Endothelial cell of umbilical vein (primary cell): Measurements from ENCODE around the gene TXK. TPM values are rescaled to one million over a fixed set of nuclear protein-coding genes. Genes with fewer than 3 reads are reported as not detected.

Source experiments
- BruUV-seq: library from RNA; stranded (reverse); fragments of 400-500 nt; replicated peaks from 2 replicates; lab custom pipeline; 2021; lab: Mats Ljungman, UMichigan
- CTCF ChIA-PET: fragments of 300-600, 350-600 bp; sonication (Branson Sonifier 250); formaldehyde crosslinking; loops from one replicate; lab custom pipeline; 2021; ENCODE audit warnings: antibody characterized with exemption, inconsistent platforms; lab: Charles Lee
- POLR2A ChIA-PET: fragments of 300-600, 350-600 bp; sonication (Branson Sonifier 250); formaldehyde crosslinking; loops from one replicate; lab custom pipeline; 2021; ENCODE audit warnings: antibody characterized with exemption, inconsistent platforms; lab: Charles Lee
- DNase-seq: peaks from one replicate; pipeline ENCODE4 v3.0.0-alpha.2; 2011; ENCODE audit warnings: low read depth, low spot score
- FAIRE-seq: peaks from 2 replicates; lab custom pipeline; 2011; peaks lifted over from hg19 to GRCh38; lab: Jason Lieb, UNC
- H2AFZ ChIP-seq: 2 replicates; pipeline ENCODE4 v1.6.0; 2012; ENCODE audit warnings: low read depth, low read length, control low read depth, inconsistent platforms
- H3K27ac ChIP-seq: 2 replicates; pipeline ENCODE4 v1.5.1; 2011; ENCODE audit warnings: low read depth, mild to moderate bottlenecking, control low read depth, low read length, moderate library complexity; ENCODE audit not compliant: insufficient read depth
- H3K27me3 ChIP-seq, 2 experiments: 2 replicates each; pipeline versions ENCODE4 v1.6.0 to v1.6.1; 2011; ENCODE audit warnings: low read length in 2 of 2, mixed read lengths in 1 of 2; ENCODE audit not compliant: control insufficient read depth in 2 of 2, insufficient read depth in 2 of 2
- H3K36me3 ChIP-seq, 2 experiments: 2 replicates in 1 of 2; 3 replicates in 1 of 2; pipeline ENCODE4 v1.5.1; 2011; ENCODE audit warnings: low read length in 2 of 2, mild to moderate bottlenecking in 1 of 2, moderate library complexity in 1 of 2; ENCODE audit not compliant: control insufficient read depth in 2 of 2, insufficient read depth in 2 of 2; ENCODE audit errors: extremely low read depth in 1 of 2
- H3K4me1 ChIP-seq: 3 replicates; pipeline ENCODE4 v1.5.1; 2011; ENCODE audit warnings: mild to moderate bottlenecking, low read length; ENCODE audit not compliant: control insufficient read depth, insufficient read depth; ENCODE audit errors: extremely low read depth
- H3K4me2 ChIP-seq: 2 replicates; pipeline ENCODE4 v1.6.1; 2011; ENCODE audit warnings: low read length, control low read depth, mixed read lengths; ENCODE audit not compliant: insufficient read depth
- H3K4me3 ChIP-seq, 3 experiments: fragments of 200-600 bp in 1 of 3; sonication (generic), shearing (Covaris generic) in 1 of 3; replicated peaks in 1 of 3; 2 replicates each; pipeline ENCODE4 v1.5.1; 2011 to 2016; ENCODE audit warnings: control low read depth in 3 of 3, low read length in 3 of 3, mild to moderate bottlenecking in 2 of 3, inconsistent platforms in 1 of 3, low read depth in 1 of 3, moderate library complexity in 1 of 3; ENCODE audit not compliant: insufficient read depth in 1 of 3
- H3K79me2 ChIP-seq: 2 replicates; pipeline ENCODE4 v1.6.0; 2012; ENCODE audit warnings: low read length, inconsistent platforms; ENCODE audit not compliant: control insufficient read depth, insufficient read depth
- H3K9ac ChIP-seq: replicated peaks from 2 replicates; pipeline ENCODE3; 2011; ENCODE audit warnings: low read length, control low read depth; ENCODE audit not compliant: insufficient read depth; ENCODE audit errors: extremely low read depth
- H3K9me1 ChIP-seq: replicated peaks from 3 replicates; pipeline ENCODE4 v1.6.0; 2011; ENCODE audit warnings: mild to moderate bottlenecking, low read length; ENCODE audit not compliant: control insufficient read depth, insufficient read depth; ENCODE audit errors: extremely low read depth
- H3K9me3 ChIP-seq: replicated peaks from 2 replicates; pipeline ENCODE4 v1.5.1; 2012; ENCODE audit warnings: low read length, inconsistent platforms; ENCODE audit not compliant: control insufficient read depth, insufficient read depth
- H4K20me1 ChIP-seq: replicated peaks from 2 replicates; pipeline ENCODE3; 2011; ENCODE audit warnings: mild to moderate bottlenecking, low read length; ENCODE audit not compliant: control insufficient read depth, insufficient read depth; ENCODE audit errors: extremely low read depth
- EZH2 ChIP-seq: IDR thresholded peaks from 2 replicates; pipeline ENCODE4 v1.6.1; 2012; ENCODE audit warnings: borderline replicate concordance, low read depth, mild to moderate bottlenecking, moderate library complexity, low read length, inconsistent platforms; ENCODE audit not compliant: severe bottlenecking
- FOS ChIP-seq: IDR thresholded peaks from 2 replicates; pipeline ENCODE4 v1.6.1; 2011; ENCODE audit warnings: mild to moderate bottlenecking, low read length, moderate library complexity, borderline replicate concordance; ENCODE audit not compliant: insufficient read depth
- GATA2 ChIP-seq: IDR thresholded peaks from 2 replicates; pipeline ENCODE4 v1.7.0; 2011; ENCODE audit warnings: low read depth, mild to moderate bottlenecking, moderate library complexity, mixed read lengths, low read length; ENCODE audit not compliant: insufficient read length, insufficient read depth
- JUN ChIP-seq: IDR thresholded peaks from 2 replicates; pipeline ENCODE4 v1.6.1; 2011; ENCODE audit warnings: borderline replicate concordance, low read depth; ENCODE audit not compliant: insufficient read length, insufficient read depth
- MYC ChIP-seq: IDR thresholded peaks from one replicate; pipeline ENCODE4 v1.6.1; 2011; ENCODE audit warnings: mild to moderate bottlenecking, low read depth, low read length
- POLR2A ChIP-seq: IDR thresholded peaks from 2 replicates; pipeline ENCODE4 v1.6.1; 2012; ENCODE audit warnings: low read depth, mild to moderate bottlenecking, control low read depth, low read length
- POLR2AphosphoS5 ChIP-seq: IDR thresholded peaks from 2 replicates; pipeline ENCODE4 v1.6.1; 2012; ENCODE audit warnings: low read depth, mild to moderate bottlenecking, control low read depth, low read length, moderate library complexity; ENCODE audit not compliant: insufficient read depth
- dilution Hi-C: fragments of 300-500 bp; cut with MboI; formaldehyde crosslinking; loops from one replicate; pipeline ENCODE4 v1.15.0; 2019; ENCODE audit warnings: low sequenced_read_pairs; ENCODE audit not compliant: extremely low pct_ligation_motif_present
- intact Hi-C: fragments of 100-400 bp; cut with micrococcal nuclease; formaldehyde crosslinking; loops from one replicate; pipeline ENCODE4 v1.10.0; 2022
- polyA plus RNA-seq, 4 experiments: library from polyadenylated mRNA; depleted of rRNA in 3 of 4; stranded (reverse) in 3 of 4; unstranded in 1 of 4; fragments of >200 nt; gene quantifications; 2 replicates each; pipeline versions ENCODE4 v1.2.1 to v1.2.3, GENCODE V29; 2011 to 2012; ENCODE audit warnings: missing spikeins in 1 of 4
- total RNA-seq: library from RNA; stranded (reverse); gene quantifications from 2 replicates; pipeline ENCODE4 v1.2.3, GENCODE V29; 2021
- TF ChIP-seq, protein P1 (sequence below): IDR thresholded peaks from 2 replicates; pipeline ENCODE4 v1.6.1; 2011; ENCODE audit not compliant: insufficient read depth, insufficient read length
- TF ChIP-seq, protein P2 (sequence below), 2 donors: IDR thresholded peaks; 1 replicate in 1 of 2; 2 replicates in 1 of 2; pipeline ENCODE4 v1.5.1; 2011; ENCODE audit warnings: low read length in 2 of 2, mild to moderate bottlenecking in 2 of 2, moderate library complexity in 2 of 2, control low read depth in 1 of 2, inconsistent platforms in 1 of 2, low read depth in 1 of 2; ENCODE audit not compliant: insufficient read depth in 1 of 2; ENCODE audit errors: extremely low read depth in 1 of 2

Gene TXK
- total and polyA plus RNA-seq, 2 donors (not counting 3 experiments of a cell fraction or from before 2014, with no cell fraction given): 0.26 to 0.97 TPM

DNA sequence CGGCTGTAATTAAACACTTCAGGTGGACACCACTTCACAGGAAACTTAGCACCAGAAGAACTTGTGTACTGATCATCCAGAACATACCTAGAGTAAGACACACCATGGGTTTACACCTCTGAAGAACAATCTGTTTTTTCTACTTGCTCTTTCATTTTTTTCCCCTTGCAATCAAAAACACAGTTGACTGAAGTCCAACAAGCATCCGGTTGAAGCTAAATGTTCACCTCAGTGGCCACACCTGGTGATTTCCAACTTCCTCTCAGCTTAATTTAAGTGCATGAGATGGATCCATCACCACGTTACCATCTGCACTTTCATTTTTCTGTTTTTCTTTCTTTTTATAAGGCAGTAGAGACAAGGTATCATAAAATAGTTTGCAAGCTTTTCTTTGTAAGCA is 4.9 kb upstream of the TXK start:
- no TSS peak for BruUV-seq
- Histone ChIP-seq H3K79me2 (no peaks in the 10 kb centered on the region), H4K20me1 (no peaks in the 10 kb centered on the region), H3K9ac (no peak overlapping the region), H3K4me1 (peaks cover 12% of the 10 kb centered on the region), H3K9me3 (no peaks in the 10 kb centered on the region), H3K27me3 (no peaks in the 10 kb centered on the region), H3K36me3 (no peaks in the 10 kb centered on the region), H3K9me1 (no peaks in the 10 kb centered on the region), H3K27ac (no peak overlapping the region), H3K4me2 (no peak overlapping the region), H2AFZ (no peak overlapping the region), H3K4me3 (no peak overlapping the region)
- no peak for TF ChIP-seq FOS
- TF ChIP-seq POLR2A: no peak
- no peak for TF ChIP-seq JUN
- TF ChIP-seq EZH2: no peak
- no peak for TF ChIP-seq MYC
- TF ChIP-seq, protein P1, sequence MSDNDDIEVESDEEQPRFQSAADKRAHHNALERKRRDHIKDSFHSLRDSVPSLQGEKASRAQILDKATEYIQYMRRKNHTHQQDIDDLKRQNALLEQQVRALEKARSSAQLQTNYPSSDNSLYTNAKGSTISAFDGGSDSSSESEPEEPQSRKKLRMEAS: no peak
- TF ChIP-seq, protein P2, sequence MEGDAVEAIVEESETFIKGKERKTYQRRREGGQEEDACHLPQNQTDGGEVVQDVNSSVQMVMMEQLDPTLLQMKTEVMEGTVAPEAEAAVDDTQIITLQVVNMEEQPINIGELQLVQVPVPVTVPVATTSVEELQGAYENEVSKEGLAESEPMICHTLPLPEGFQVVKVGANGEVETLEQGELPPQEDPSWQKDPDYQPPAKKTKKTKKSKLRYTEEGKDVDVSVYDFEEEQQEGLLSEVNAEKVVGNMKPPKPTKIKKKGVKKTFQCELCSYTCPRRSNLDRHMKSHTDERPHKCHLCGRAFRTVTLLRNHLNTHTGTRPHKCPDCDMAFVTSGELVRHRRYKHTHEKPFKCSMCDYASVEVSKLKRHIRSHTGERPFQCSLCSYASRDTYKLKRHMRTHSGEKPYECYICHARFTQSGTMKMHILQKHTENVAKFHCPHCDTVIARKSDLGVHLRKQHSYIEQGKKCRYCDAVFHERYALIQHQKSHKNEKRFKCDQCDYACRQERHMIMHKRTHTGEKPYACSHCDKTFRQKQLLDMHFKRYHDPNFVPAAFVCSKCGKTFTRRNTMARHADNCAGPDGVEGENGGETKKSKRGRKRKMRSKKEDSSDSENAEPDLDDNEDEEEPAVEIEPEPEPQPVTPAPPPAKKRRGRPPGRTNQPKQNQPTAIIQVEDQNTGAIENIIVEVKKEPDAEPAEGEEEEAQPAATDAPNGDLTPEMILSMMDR (IDR thresholded peaks at IDR 0.05; ENCODE audit: extremely low read depth in 1 of 2, insufficient read depth in 1 of 2, low read depth in 1 of 2, low read length in 2 of 2): no peak
- TF ChIP-seq POLR2AphosphoS5: no peak
- no peak for TF ChIP-seq GATA2
- dilution Hi-C loops (no loop called here), intact Hi-C loops (no loop called here)
- DNase-seq: no peak
- ChIA-PET POLR2A (no interaction called here), CTCF (interaction anchor here (1.1 to 4.0 kb wide), 7 partner anchors 8 to 136 kb away, joined by 3 to 58 read pairs (median 6); no protein-coding TSS in a partner anchor)
- FAIRE-seq: no peak
